HG03558 (cell line): Measurements from ENCODE around the gene TOX3.

Source experiments
- ATAC-seq: cut with Tn5 transposase; IDR thresholded peaks from one replicate; pipeline ENCODE4 v1.9.1; 2021; ENCODE audit warnings: moderate number of reproducible peaks; ENCODE audit not compliant: unreplicated experiment; ENCODE audit errors: extremely low read depth

TOX3 gene

DNA sequence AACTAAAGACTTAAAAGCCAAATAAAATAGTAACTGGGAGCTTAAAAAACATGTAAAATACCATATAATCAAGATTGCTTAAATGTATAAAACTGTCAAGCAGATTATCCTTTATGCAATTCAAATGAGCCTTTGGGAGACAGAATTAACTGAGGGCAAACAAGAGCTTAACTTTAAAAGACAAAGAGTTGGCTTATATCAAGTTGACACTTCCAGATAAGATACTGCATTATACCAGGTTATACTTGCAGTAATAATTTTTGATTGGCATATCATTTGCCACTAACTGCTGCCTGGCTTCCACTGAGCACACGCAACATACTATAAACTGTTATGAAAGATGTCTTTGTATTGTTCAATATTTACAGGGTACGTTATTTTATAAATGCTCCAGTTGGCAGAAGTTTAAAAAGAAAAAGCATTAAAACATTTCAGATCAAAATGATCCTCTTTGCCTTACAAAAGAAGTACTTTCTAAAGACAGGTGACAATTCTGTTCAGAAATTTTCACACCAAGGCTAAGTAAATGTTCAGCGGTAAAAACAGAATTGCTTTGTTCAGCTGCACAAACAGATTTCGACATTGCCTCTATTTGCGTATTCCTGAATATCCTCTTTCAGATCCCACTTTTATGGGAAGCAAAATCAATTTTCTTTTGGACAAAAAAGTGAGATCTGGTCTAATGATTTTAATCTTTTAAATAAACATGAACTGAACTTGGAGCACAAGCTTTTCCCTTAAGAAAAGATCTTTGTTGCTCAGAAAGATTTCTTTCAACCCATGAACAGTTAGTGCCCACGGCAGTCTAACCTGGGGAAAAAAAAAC lies 50.7 kb downstream of the TOX3 start:
- ATAC-seq, result no peak

GRCh38 chr16:52494621-52495020 lies 52.3 kb downstream of the TOX3 start:
- ATAC-seq, result no peak

GRCh38 chr16:52494145-52494544 lies 52.8 kb downstream of the TOX3 start:
- ATAC-seq, result no peak

GRCh38 chr16:52492789-52493357 lies 54.1 kb downstream of the TOX3 start:
- ATAC-seq, result no peak

DNA sequence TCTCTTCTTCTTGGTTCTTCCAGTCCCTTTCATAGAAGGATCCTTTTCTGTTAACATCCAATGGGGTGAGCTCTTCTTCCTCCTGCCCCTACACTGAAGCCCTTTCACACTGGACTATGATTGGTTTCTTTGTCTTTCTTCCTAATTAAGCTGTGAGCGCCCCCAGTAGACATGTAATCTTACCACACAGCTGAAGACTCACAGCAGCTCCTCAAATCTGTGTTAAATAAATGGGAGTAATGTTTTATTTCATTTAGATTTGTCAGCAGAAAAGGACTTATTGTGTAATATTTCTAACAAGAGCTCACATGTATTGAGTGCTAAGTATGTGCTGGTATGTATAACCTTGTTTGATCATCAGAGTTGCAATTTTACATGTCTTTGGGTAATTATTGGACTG lies 55.7 kb downstream of the TOX3 start:
- ATAC-seq, result no peak

DNA sequence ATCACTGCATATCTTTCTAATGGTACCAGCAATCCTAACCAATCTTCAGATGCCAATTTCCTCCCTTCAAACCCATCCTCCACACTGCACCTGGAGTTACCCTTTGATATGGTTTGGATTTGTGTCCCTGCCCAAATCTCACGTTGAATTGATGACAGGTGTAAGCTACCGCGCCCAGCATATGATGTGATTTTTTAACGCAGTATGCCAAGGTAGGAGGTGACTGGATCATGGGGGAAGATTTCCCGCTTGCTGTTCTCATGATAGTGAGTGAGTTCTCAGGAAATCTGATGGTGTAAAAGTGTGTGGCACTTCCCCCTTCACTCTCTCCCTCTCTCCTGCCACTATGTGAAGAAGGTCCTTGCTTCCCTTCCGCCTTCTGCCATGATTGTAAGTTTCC lies 57.0 kb downstream of the TOX3 start:
- no peak for ATAC-seq

DNA sequence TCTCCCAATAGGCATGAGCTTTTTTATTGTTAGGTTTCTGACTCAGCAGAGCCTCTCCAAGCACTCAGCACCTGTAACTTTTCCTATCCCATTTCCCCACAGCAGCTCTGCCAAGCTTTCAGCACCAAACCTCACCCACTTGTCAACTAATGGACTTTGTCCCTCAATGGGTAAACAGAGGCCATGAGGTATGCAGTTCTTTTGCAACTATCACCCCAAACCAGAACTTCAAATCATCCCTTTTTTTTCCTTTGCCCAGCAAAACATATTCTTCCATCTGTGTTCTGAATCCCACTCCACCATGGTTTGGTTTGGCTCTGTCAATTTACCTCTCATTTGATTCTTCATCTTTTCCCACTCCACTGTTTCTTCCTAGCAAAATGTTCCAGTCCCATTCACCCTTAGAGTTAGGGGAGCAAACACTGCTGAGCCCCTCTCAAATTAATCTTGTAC lies 58.1 kb downstream of the TOX3 start:
- ATAC-seq, result no peak

- no peak for ATAC-seq
Measured at GRCh38 chr16:52487849-52488457, 59.0 kb downstream of the TOX3 start.

- ATAC-seq, result no peak
Measured at GRCh38 chr16:52480237-52480636, 66.7 kb downstream of the TOX3 start.

- ATAC-seq, result no peak
Measured at GRCh38 chr16:52476111-52476510, 70.8 kb downstream of the TOX3 start.

DNA sequence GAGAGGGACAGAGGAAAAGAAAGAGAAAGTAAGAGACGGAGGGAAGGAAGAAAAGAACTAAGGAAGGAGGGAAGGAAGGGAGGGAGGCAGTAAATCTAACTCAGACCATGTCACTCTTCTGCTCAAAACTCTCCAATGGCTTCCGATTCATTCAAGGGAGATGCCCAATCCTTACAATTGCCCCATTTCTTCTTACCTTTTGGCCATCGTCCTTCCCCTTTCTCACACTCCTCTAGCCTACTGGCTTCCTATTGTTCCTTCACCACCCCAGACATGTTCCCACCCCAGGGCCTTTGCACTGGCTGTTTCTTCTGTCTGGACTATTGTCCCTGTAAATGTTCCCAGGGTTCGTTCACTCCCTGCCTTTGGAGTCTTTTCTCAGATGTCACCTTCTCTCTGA lies 72.3 kb downstream of the TOX3 start:
- no peak for ATAC-seq

DNA sequence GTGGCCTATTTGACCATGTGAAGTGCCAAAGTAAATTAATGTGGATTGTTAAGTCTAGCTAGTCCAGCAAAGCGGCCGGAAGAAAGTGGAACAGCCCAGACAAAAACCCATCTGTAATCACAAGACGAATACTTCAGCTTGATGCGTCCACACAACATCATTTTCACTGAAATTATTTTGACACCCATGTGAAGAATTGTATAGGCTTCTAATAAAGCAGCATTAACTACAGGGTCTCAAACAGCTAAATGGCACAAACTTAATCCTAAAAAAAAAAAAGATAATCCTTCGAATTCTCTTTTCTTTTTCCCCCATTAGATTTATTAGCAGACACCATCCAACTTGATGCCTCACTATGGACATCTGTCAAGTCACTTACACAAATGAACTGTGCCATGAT lies 73.8 kb downstream of the TOX3 start:
- no peak for ATAC-seq

DNA sequence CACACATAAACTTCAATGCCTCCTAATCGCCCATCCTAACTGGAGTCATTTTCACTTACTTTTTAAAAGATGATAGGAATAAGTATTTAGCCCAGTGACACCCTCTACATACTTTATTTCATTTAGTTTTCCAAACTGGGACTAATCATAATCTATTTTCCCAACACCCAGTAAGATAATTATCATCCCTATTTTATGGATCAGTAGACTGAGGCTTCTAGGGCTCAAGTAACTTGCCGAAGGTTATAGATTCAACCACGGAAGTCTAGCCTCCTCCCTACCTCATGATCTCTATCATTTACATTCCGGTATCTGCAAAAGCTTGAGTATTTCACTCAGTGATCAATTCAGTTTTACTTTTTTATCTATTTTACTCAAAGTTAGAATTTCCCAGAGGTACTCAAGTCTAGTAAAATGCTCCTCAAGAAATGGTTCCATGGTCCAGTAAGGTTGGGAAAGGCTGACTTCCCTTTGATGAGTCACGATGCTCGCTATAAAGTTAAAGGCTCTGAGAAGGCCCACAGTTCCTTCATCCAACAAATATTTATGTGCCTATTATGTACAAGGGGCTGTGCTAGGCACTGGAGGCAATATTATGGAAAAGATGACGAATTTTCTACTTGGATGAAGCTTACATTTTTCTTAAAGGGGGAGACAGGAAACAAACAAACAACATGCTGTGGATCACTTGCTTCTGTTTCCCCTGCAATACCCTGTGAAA lies 75.1 kb downstream of the TOX3 start:
- no peak for ATAC-seq

GRCh38 chr16:52470585-52470984 lies 76.4 kb downstream of the TOX3 start:
- no peak for ATAC-seq

- no peak for ATAC-seq
Measured at GRCh38 chr16:52469775-52470174, 77.2 kb downstream of the TOX3 start.

GRCh38 chr16:52469091-52469490 lies 77.9 kb downstream of the TOX3 start:
- ATAC-seq, result no peak

DNA sequence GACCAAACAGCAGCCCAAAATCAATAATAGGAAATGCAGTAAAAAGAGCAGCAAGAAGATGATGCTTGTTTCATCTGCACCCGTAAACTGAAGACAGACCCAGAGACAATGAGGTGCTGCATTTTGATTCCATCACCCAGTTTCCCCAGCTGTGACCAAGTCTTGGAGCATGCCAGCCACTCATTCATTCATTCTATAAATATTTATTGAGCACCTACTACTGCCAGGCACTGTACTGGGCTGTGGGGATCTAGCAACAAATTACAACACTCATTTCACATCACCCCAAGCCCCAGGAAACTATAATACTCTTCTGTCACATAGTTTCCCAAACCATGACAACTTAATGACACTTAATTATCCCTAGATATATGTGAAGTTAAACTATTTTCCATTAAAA lies 79.2 kb downstream of the TOX3 start:
- no peak for ATAC-seq

DNA sequence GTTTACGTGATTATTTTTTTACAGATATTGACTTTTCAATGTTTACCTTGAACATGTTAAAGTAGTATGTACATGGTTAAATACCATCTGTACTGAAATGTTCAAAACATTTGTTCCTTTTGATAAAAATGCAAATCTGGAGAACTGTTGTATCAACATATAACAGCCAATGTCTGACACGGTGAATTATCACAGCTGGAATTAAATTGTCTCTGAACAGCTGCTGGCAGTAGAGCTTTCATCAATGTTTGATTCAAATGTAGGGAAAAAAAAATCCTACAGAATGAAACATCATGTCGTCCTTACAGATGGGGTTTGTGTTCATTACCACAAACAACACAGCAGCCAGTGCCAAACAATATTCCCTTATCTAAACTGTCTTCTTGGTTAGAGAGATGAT lies 79.9 kb downstream of the TOX3 start:
- ATAC-seq, result no peak

- ATAC-seq, result no peak
Measured at GRCh38 chr16:52465711-52466267, 81.2 kb downstream of the TOX3 start.

DNA sequence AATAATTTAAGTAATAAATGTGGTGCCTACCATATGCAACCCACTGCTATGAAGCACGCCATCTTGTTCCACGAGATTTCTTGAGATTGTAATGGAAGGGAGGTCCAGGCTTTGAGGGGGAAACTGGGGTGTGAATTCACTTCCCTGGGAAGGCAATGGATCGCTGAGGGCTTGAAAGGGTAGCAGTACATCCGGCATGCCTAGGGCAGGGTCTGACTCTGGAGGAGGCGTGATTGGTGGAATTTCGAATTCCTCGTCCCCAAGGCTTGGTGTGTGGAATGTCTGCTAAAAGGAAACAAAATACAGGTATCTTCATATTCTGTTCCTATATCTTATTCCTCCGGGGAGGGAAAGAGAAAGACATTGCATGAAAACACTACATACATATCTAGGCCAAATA lies 83.0 kb downstream of the TOX3 start:
- ATAC-seq, result no peak

DNA sequence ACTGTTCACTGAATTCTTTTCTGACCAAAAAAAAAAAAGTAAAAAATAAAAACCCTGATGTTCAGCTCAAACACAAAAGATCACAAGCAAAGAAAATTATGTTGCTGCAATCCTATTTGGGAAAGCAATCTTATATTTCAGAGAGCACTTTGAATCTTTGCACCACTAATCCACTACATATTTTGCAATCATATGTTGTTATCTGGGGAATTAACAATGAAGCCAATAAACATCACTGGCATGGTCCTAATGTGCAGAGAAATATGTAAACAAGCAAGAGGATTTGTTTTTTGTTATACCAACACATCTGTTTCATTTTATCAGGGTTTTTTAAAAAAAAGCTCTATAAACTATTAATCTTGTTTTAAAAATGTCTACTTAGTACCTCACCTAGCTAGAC lies 84.1 kb downstream of the TOX3 start:
- ATAC-seq, result no peak
